Hair follicular keratinocyte (primary cell): ENCODE results near the gene TMEM165. TPM values are rescaled to one million over a fixed set of nuclear protein-coding genes. Genes with fewer than 3 reads are reported as not detected.

Experiments
- total RNA-seq: library from RNA; depleted of rRNA; stranded (reverse); fragments of >200 nt; gene quantifications from 2 replicates; pipeline ENCODE4 v1.2.3, GENCODE V29; 2015

The TMEM165 gene, protein sequence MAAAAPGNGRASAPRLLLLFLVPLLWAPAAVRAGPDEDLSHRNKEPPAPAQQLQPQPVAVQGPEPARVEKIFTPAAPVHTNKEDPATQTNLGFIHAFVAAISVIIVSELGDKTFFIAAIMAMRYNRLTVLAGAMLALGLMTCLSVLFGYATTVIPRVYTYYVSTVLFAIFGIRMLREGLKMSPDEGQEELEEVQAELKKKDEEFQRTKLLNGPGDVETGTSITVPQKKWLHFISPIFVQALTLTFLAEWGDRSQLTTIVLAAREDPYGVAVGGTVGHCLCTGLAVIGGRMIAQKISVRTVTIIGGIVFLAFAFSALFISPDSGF
- total RNA-seq = 103 and 108 TPM in 2 replicates

DNA sequence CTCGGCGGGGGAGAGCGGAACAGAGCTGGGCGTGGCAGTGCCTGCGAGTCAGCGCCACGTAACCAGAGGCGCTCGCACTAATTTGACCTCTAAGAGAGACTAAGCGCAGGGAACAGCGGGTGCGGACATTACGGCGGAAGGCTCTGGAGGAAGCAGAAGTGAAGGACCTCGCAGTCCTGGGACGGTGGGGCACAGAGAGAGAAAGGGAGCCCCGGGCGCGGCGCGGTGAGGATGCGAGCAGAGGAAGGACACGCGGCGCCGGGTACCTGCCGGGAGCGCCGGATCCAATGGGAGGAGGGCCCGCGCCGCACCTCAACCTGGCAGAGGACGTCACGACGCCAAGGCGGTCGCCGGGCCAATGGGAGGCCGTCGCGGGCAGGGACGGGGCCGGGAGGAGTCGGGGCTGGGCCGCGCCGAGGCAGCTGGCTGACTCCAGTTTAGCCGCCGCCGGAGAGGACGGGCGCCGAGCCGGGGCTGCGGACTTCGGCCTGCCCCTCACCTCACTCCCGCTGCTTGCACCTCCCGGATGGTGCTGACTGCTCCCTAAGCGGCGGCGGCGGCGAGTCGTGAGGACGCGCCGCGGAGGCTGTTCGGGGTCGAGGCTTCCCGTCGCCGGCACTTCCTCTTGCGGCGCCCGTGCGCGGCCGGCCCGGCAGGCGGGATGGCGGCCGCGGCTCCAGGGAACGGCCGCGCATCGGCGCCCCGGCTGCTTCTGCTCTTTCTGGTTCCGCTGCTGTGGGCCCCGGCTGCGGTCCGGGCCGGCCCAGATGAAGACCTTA, at the start of gene TMEM165:
Gene TMEM165 (plus strand): TSS at position 429 of the 779 bp plus-strand sequence. CDS start 233 bp downstream, at position 662.

DNA sequence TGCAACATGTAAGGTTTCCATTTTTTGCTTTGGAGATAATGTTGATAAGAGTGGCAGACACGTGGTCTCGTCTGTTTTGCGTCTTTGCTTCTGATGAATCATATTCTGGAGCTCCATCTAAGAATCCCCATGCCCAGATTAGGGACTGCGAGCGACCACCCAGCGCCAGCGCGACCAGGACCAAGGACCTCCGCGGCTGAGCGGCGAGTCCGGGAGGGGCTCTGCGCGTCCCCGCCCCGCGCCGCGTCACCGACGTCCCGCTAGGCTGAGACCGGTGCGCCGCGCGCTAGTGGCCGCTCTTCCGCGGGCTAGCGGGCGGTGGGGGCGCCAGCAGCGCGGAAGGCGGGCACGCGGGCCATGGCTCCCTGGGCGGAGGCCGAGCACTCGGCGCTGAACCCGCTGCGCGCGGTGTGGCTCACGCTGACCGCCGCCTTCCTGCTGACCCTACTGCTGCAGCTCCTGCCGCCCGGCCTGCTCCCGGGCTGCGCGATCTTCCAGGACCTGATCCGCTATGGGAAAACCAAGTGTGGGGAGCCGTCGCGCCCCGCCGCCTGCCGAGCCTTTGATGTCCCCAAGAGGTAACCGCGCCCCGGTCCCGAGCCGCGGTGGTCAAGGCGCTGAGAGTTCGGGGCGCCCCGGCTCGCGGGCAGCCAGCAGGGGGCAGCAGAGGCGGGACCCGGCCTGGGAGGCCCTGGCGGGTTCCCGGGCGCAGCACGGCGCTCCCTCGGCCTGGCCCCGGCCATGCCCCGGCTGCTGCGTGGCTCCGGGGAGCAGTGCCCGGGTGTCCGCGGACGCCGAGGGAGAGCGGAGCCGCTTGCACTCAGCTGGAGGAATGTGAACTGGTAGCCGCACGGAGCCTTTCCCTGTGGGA, 49.5 kb upstream of the TMEM165 start, which contains the start of gene SRD5A3:
Gene SRD5A3 (plus strand): TSS at position 263 of the 871 bp plus-strand sequence. CDS start 95 bp downstream, at position 358.

Other genes with a start within 250 kb of the TMEM165 start
- 3.5 and 8.1 TPM in 2 replicates for gene SRD5A3, start 49.7 kb upstream of the TMEM165 start, total RNA-seq
- gene CLOCK, start 151.0 kb downstream of the TMEM165 start, total RNA-seq = 16.8 and 19.7 TPM in 2 replicates
- not detected in 2 replicates for gene PDCL2, start 196.3 kb downstream of the TMEM165 start, total RNA-seq
- 0.78 and 3.8 TPM in 2 replicates for gene NMU, start 240.3 kb downstream of the TMEM165 start, total RNA-seq